ENCODE data around the gene HDGFL1.

Gene HDGFL1

DNA sequence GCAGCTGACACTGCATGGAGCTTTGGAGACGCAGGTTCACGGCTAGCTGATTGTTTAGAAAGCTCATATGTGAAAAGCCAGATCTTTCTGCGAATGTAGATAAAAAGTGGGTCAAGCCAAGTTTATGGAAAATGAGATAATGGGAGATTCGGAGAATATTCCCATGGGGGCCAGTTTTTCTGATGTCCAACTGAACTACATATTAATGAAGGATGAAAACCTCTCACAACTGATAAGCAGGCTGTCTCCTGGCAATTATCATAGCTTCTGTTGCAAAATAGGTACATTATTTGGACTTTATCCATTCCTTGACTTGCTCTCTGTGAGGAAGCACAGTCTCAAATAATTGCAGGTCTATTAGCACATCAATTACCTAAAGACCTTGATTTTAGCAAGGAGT, 21.1 kb downstream of the HDGFL1 start:
- DNase-seq (ENCODE audit: low read depth in 2 of 2, low spot score in 1 of 2), result no peak

DNA sequence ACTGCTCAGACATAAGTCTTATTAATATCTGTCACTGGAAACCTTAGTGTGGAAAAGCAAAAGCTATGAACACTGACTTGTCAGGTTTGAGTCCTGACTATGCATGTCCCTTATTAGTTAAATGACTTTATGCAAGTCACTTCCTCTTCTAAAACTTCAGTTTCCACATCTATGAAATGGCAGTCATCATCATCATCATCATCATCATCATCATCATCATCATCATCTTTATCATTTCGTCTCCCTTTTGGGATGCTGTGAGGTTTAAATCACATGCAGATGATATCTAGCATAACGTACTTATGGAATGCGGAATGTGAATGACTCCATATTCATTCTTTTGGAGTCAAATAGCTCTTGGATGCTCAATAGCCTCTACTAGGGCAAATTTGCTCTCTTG, 24.5 kb downstream of the HDGFL1 start:
- DNase-seq (ENCODE audit: low read depth in 2 of 2, low spot score in 1 of 2), result no peak

DNA sequence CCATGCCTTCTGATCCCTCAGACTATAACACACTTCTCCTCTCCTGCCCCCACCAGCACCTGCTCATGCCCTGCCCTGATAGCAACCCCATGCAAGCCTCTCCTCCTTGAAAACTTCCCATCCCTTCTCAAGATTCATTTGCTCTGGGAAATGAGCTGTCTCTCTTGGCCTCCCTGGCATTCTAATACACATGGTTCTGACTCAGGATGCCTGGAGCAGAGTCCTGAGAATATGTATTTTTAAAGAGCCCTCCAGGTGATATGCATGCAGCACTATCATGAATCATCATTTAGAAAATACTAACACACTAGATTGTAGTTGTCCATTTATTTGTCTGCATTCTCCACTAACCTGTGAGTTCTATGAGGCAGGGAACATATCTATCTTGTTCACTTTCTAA, 26.6 kb downstream of the HDGFL1 start:
- no peak for DNase-seq (ENCODE audit: low read depth in 2 of 2, low spot score in 1 of 2)

GRCh38 chr6:22598339-22598738, 29.0 kb downstream of the HDGFL1 start:
- no peak for DNase-seq (ENCODE audit: low read depth in 2 of 2, low spot score in 1 of 2)

DNA sequence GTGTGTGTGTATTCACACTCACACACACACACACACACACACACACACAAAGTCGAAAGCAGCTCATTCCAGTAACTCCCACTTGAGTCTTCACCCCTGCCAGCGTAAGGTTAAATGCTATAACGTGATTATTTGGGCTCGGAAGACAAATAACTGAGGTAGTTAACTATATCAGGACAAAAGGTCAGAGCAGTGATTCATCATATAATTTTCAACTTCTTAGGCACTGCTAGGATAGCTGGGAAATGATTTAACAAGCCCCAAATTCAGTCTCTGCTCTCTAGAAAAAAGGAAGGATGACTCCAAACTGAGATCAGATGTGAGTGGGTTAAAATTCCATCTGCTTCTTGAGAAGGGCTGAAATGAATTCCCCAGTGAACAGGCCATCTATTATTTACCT, 30.7 kb downstream of the HDGFL1 start:
- DNase-seq (ENCODE audit: low read depth in 2 of 2, low spot score in 1 of 2), result no peak

GRCh38 chr6:22601984-22602383, 32.6 kb downstream of the HDGFL1 start:
- DNase-seq (ENCODE audit: low read depth in 2 of 2, low spot score in 1 of 2), result no peak

DNA sequence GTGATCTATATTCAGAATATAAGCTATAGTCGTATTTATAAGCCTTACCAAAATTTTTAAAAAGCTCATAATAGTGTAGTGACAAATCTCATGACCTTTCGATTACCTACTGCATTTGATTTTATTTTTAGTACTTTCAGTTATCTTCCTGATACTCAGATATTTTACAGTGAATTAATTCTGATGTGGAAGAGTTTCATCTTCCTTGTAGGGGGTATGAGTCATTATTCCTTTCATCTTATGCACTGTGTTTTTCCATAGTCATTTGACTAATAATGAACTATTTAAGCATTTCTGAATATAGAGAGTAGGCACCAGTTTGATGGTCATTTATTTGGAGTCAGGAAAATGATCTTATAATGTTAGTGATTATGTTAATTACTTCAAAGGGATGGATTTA, 36.4 kb downstream of the HDGFL1 start:
- DNase-seq (ENCODE audit: low read depth in 2 of 2, low spot score in 1 of 2), result no peak

DNA sequence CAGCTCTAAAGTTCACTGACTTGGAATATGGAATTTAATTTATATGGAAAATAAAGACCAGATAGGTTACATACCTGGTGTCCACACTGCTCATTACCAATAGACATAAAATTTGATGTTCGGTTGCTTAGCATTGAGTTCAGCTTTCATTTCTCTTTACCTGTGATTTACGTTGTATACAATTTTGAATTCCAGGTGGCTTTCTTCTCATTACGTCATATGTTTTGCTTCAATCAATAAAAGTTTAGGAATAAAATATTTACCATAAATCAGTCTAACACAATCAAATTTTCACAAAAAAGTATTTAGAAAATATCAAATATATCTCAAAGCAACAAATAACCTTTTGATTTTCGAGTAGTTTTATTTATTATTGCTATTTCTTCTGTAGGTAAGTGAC, 40.8 kb downstream of the HDGFL1 start:
- no peak for DNase-seq (ENCODE audit: low read depth in 2 of 2, low spot score in 1 of 2)

- no peak for DNase-seq (ENCODE audit: low read depth in 2 of 2, low spot score in 1 of 2)
Measured at GRCh38 chr6:22612236-22612635, 42.9 kb downstream of the HDGFL1 start.

GRCh38 chr6:22613051-22613450, 43.7 kb downstream of the HDGFL1 start:
- DNase-seq (ENCODE audit: low read depth in 2 of 2, low spot score in 1 of 2), result no peak

DNA sequence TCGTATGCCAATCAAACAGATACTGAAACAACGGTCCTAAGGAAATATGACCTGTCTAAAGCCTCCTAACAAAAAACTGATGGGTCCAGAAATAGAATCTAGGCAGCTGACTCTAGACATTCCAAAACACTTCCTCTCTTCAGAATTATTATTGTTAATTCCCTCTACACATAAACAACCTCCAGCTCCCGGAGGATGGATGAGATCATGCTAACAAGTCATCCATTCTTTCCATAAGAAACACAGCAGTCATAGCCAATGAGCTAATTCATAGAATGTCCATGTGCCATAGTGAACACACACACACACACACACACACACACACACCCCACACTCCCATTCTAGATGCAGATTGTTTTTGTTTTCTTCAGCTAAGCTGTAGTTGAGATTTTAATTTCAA, 44.3 kb downstream of the HDGFL1 start:
- no peak for DNase-seq (ENCODE audit: low read depth in 2 of 2, low spot score in 1 of 2)

DNA sequence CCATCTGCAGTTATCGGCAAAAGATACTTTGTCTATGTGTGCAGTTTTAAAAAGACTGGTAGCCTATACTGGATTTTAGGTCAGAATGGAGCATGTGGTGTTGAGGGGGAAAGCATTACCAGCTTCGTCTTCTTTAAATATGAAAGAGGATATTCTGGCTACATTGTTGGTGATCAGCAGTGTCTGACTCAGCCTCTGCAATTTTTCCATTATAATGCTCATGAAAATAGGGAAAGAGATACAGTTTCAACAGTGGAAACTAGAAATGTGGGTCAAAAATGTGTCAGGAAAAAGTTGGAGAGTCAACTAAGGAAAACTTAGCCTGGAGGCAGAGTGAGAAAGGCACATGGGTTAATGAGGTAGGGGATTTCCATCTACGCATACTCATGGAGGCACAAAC, 45.2 kb downstream of the HDGFL1 start:
- no peak for DNase-seq (ENCODE audit: low read depth in 2 of 2, low spot score in 1 of 2)

DNA sequence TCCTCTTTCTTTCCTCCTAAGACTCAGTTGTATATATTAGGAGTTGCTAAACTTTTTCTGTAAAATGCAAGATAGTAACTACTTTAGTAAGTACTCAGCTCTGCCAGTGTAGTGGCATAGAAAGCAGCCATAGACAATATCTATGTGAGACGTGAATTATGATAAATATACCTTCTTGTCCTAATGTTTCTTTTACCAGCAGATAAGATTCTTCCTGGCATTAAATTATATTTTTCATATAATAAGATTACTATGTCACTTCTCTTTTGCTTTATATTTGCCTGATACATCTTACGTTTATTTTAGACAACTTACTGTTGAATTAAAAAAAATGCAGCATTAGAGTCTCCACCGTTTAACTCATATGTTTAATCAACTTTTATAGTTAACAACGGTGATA, 51.7 kb downstream of the HDGFL1 start:
- no peak for DNase-seq (ENCODE audit: low read depth in 2 of 2, low spot score in 1 of 2)

Measured in stimulated activated CD8-positive, alpha-beta memory T cell treated with anti-CD3 and anti-CD28 coated beads, Interleukin-4, amount 100 ng/mL, for 4 hours (primary cell).